IPS-18c (cell line): ENCODE results near the gene RXFP2.

Source experiments
- H3K4me3 ChIP-seq: 2 replicates; pipeline ENCODE4 v1.7.0; 2013; ENCODE audit warnings: low read depth, mild to moderate bottlenecking, low read length, moderate library complexity; ENCODE audit not compliant: insufficient read depth
- H3K9me3 ChIP-seq: one replicate; pipeline ENCODE4 v1.6.1; 2013; ENCODE audit warnings: mild to moderate bottlenecking, low read length, moderate library complexity; ENCODE audit not compliant: control insufficient read depth, insufficient read depth

The RXFP2 gene

GRCh38 chr13:31739226-31739625, at the start of gene RXFP2:
Gene RXFP2 (plus strand): TSS chr13:31739526. CDS start chr13:31739613, 87 bp downstream.
- no peak within 1 kb of the TSS for H3K4me3 ChIP-seq

GRCh38 chr13:31697290-31697689, 42.0 kb upstream of the RXFP2 start:
- no peaks in the 10 kb centered on the region for H3K9me3 ChIP-seq
- no peak overlapping the region for H3K4me3 ChIP-seq

More at GRCh38 chr13:31739226-31739625, at the start of gene RXFP2:
- H3K9me3 ChIP-seq: no peaks in the 10 kb centered on the region

- Histone ChIP-seq H3K4me3 (no peak overlapping the region), H3K9me3 (no peaks in the 10 kb centered on the region)
These were observed 39.7 kb upstream of the RXFP2 start for GRCh38 chr13:31699650-31700049.

- no peaks in the 10 kb centered on the region for H3K9me3 ChIP-seq
- no peak overlapping the region for H3K4me3 ChIP-seq
These were observed 35.5 kb upstream of the RXFP2 start for GRCh38 chr13:31703780-31704179.

GRCh38 chr13:31706105-31706504, 33.2 kb upstream of the RXFP2 start:
- H3K4me3 ChIP-seq: no peak overlapping the region

GRCh38 chr13:31717583-31717982, 21.7 kb upstream of the RXFP2 start:
- no peaks in the 10 kb centered on the region for H3K9me3 ChIP-seq
- H3K4me3 ChIP-seq: no peak overlapping the region

More at GRCh38 chr13:31706105-31706504, 33.2 kb upstream of the RXFP2 start:
- no peaks in the 10 kb centered on the region for H3K9me3 ChIP-seq

- no peaks in the 10 kb centered on the region for H3K9me3 ChIP-seq
- no peak overlapping the region for H3K4me3 ChIP-seq
These were observed 20.1 kb upstream of the RXFP2 start for GRCh38 chr13:31719214-31719613.

- Histone ChIP-seq H3K4me3 (no peak overlapping the region), H3K9me3 (no peaks in the 10 kb centered on the region)
These were observed 16.7 kb upstream of the RXFP2 start for GRCh38 chr13:31722673-31723072.

GRCh38 chr13:31725841-31726240, 13.5 kb upstream of the RXFP2 start:
- Histone ChIP-seq H3K4me3 (no peak overlapping the region), H3K9me3 (no peaks in the 10 kb centered on the region)

- H3K4me3 ChIP-seq: no peak overlapping the region
- no peaks in the 10 kb centered on the region for H3K9me3 ChIP-seq
These were observed 7.4 kb upstream of the RXFP2 start for GRCh38 chr13:31731921-31732320.

GRCh38 chr13:31733066-31733465, 6.3 kb upstream of the RXFP2 start:
- H3K4me3 ChIP-seq: no peak overlapping the region
- H3K9me3 ChIP-seq: no peaks in the 10 kb centered on the region

GRCh38 chr13:31733647-31734046, 5.7 kb upstream of the RXFP2 start:
- Histone ChIP-seq H3K4me3 (no peak overlapping the region), H3K9me3 (no peaks in the 10 kb centered on the region)

- no peak overlapping the region for H3K4me3 ChIP-seq
- H3K9me3 ChIP-seq: no peaks in the 10 kb centered on the region
These were observed 2.9 kb downstream of the RXFP2 start for GRCh38 chr13:31742097-31742734.

- H3K9me3 ChIP-seq: no peaks in the 10 kb centered on the region
- H3K4me3 ChIP-seq: no peak overlapping the region
These were observed 8.0 kb downstream of the RXFP2 start for GRCh38 chr13:31747291-31747690.

GRCh38 chr13:31747966-31748365, 8.6 kb downstream of the RXFP2 start:
- no peak overlapping the region for H3K4me3 ChIP-seq
- no peaks in the 10 kb centered on the region for H3K9me3 ChIP-seq

GRCh38 chr13:31749929-31750328, 10.6 kb downstream of the RXFP2 start:
- Histone ChIP-seq H3K4me3 (no peak overlapping the region), H3K9me3 (no peaks in the 10 kb centered on the region)

GRCh38 chr13:31755211-31755610, 15.9 kb downstream of the RXFP2 start:
- Histone ChIP-seq H3K4me3 (no peak overlapping the region), H3K9me3 (no peaks in the 10 kb centered on the region)

- Histone ChIP-seq H3K9me3 (no peaks in the 10 kb centered on the region), H3K4me3 (no peak overlapping the region)
These were observed 16.5 kb downstream of the RXFP2 start for GRCh38 chr13:31755803-31756212.

GRCh38 chr13:31756346-31756745, 17.0 kb downstream of the RXFP2 start:
- Histone ChIP-seq H3K9me3 (no peaks in the 10 kb centered on the region), H3K4me3 (no peak overlapping the region)
